ENCODE results near the gene MTCL1. TPM values are rescaled to one million over a fixed set of nuclear protein-coding genes. Genes with fewer than 3 reads are reported as not detected.

The MTCL1 gene
- total and polyA plus RNA-seq, 2 of the 8 experiments (the other 6 are each of a cell fraction or from before 2014, with no cell fraction given) = 16.6 to 60.8 TPM

DNA sequence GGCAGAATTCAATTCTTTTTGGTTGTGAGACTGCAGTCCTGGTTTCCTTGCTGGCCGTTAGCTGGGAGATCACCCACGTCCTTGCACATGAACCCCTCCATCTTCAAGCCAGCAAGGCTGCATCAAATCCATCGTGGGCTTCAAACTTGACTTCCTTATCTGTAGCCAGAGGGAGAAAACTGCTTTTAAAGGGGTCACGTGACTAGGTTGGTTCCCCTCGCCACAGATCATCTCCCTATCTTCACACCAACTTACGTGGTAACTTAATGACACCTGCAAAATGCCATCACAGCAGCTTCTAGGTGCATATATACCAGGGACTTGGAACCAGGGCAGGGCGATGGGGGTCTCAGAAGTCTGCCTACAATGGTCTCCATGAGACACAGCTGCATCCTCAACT lies 169.5 kb downstream of the MTCL1 start:
- no peak overlapping the region for H3K14ac ChIP-seq (ENCODE audit: insufficient read length)
- H4K20me1 ChIP-seq (replicated peaks in 1 of 2; ENCODE audit: control insufficient read depth in 1 of 2, insufficient read depth in 2 of 2, low read length in 2 of 2) = no peaks in the 10 kb centered on the region
- H3K27ac ChIP-seq (ENCODE audit: low read depth, low read length) = no peak overlapping the region
- no peak overlapping the region for H2AFZ ChIP-seq (ENCODE audit: low read length)
- H3K36me3 ChIP-seq (ENCODE audit: control insufficient read depth in 2 of 4, insufficient read depth in 4 of 4, low read length in 3 of 4) = no peaks in the 10 kb centered on the region
- no peak overlapping the region for H2BK120ac ChIP-seq (replicated peaks; ENCODE audit: low read depth, low read length)
- H3K79me1 ChIP-seq (ENCODE audit: low read depth, low read length) = no peaks in the 10 kb centered on the region
- no peak overlapping the region for H3K4me2 ChIP-seq (ENCODE audit: insufficient read depth in 1 of 2, low read depth in 2 of 2, low read length in 2 of 2)
- H3K4me1 ChIP-seq (replicated peaks in 1 of 4; ENCODE audit: control insufficient read depth in 3 of 4, insufficient read depth in 4 of 4, low read length in 3 of 4) = no peaks in the 10 kb centered on the region
- H3K9me3 ChIP-seq (ENCODE audit: insufficient read depth in 2 of 2, low read depth in 1 of 2, low read length in 1 of 2) = no peaks in the 10 kb centered on the region
- CTCF ChIA-PET (ENCODE audit: partially characterized antibody) = interaction anchor here (2.6 kb wide), 1 partner anchor 9 kb away, joined by 6 read pairs; no protein-coding TSS in a partner anchor
- H3K9ac ChIP-seq (replicated peaks in 1 of 4; ENCODE audit: extremely low read depth in 1 of 4, low read depth in 3 of 4, low read length in 3 of 4) = no peak overlapping the region
- no peak overlapping the region for H2BK5ac ChIP-seq (ENCODE audit: low read depth, low read length)
- 0 out of 2 replicates have a peak overlapping the region, but pooled peaks have one; percentile 17 for H2BK12ac ChIP-seq (ENCODE audit: low read depth, low read length)
- POLR2A ChIA-PET (ENCODE audit: partially characterized antibody) = no interaction called here
- TF ChIP-seq FOSL1 (IDR thresholded peaks at IDR 0.05; ENCODE audit: insufficient read depth, low read depth, low read length) (no peak), KDM1A (IDR thresholded peaks at IDR 0.05; ENCODE audit: borderline replicate concordance, low read length) (no peak)
- H4K8ac ChIP-seq (ENCODE audit: extremely low read depth, insufficient read depth, low read length) = no peak overlapping the region
- no peak overlapping the region for H4K5ac ChIP-seq (ENCODE audit: insufficient read length, low read depth, low read length)
- no peaks in the 10 kb centered on the region for H3K27me3 ChIP-seq (replicated peaks in 1 of 4; ENCODE audit: control insufficient read depth in 3 of 4, extremely low read depth in 1 of 4, insufficient read depth in 3 of 4, low read length in 3 of 4)
- no peak overlapping the region for H3K23ac ChIP-seq (ENCODE audit: insufficient read length)
- H4K91ac ChIP-seq (replicated peaks; ENCODE audit: insufficient read length, low read length) = no peak overlapping the region
- FAIRE-seq = no peak
- H2BK15ac ChIP-seq (ENCODE audit: low read length) = no peak overlapping the region
- no peak overlapping the region for H2BK20ac ChIP-seq (ENCODE audit: low read length)
- H3K4me3 ChIP-seq (ENCODE audit: extremely low read depth in 1 of 4, insufficient read depth in 2 of 4, low read depth in 3 of 4, low read length in 4 of 4) = no peak overlapping the region
- H3K79me2 ChIP-seq (ENCODE audit: control insufficient read depth in 1 of 2, insufficient read depth in 2 of 2, low read length in 2 of 2) = no peaks in the 10 kb centered on the region
- no peaks in the 10 kb centered on the region; the same call in 1 of the 2 replicates for H3K23me2 ChIP-seq (ENCODE audit: low read depth, low read length)
- no peak overlapping the region for H3K18ac ChIP-seq (ENCODE audit: extremely low read depth, low read length)
- H3K4ac ChIP-seq (replicated peaks; ENCODE audit: insufficient read length, low read depth, low read length) = no peak overlapping the region
- H3K56ac ChIP-seq (replicated peaks; ENCODE audit: insufficient read length, low read depth, low read length) = no peak overlapping the region
- 87% methylated on average over 7 of the region's 7 CpGs; no CpG with 5 or more reads in 1 of the 2 experiments for WGBS, 2 experiments (ENCODE audit: extremely low coverage in 1 of 2, insufficient coverage in 1 of 2, insufficient read length in 1 of 2, insufficient replicate concordance in 2 of 2, low coverage in 1 of 2, low lambda C conversion rate in 2 of 2, missing lambda C conversion rate in 1 of 2)
- H2AK5ac ChIP-seq (ENCODE audit: low read depth, low read length) = no peak overlapping the region
- DNase-seq (ENCODE audit: low read depth in 1 of 2, low spot score in 2 of 2) = no peak
